ENCODE results near the gene GAS7. TPM values are rescaled to one million over a fixed set of nuclear protein-coding genes. Genes with fewer than 3 reads are reported as not detected.

Gene GAS7
- total RNA-seq, 4 donors from 2014 or later = 24.7 to 43.3 (median 38.4) TPM

- TF ChIP-seq CTCF (IDR thresholded peaks at IDR 0.05; ENCODE audit: low read depth) = no peak
Observed at GRCh38 chr17:10211666-10212065, 13.3 kb upstream of the GAS7 start.

GRCh38 chr17:10210151-10210574, 11.8 kb upstream of the GAS7 start:
- no peak for TF ChIP-seq CTCF (IDR thresholded peaks at IDR 0.05; ENCODE audit: low read depth)

- TF ChIP-seq CTCF (IDR thresholded peaks at IDR 0.05; ENCODE audit: low read depth) = no peak
Observed at GRCh38 chr17:10208604-10209193, 10.3 kb upstream of the GAS7 start.

GRCh38 chr17:10207153-10207552, 8.7 kb upstream of the GAS7 start:
- TF ChIP-seq CTCF (IDR thresholded peaks at IDR 0.05; ENCODE audit: low read depth) = no peak

- TF ChIP-seq CTCF (IDR thresholded peaks at IDR 0.05; ENCODE audit: low read depth) = no peak
Observed at GRCh38 chr17:10205549-10206185, 7.3 kb upstream of the GAS7 start.

GRCh38 chr17:10201680-10202079, 3.3 kb upstream of the GAS7 start:
- TF ChIP-seq CTCF (IDR thresholded peaks at IDR 0.05; ENCODE audit: low read depth) = no peak

GRCh38 chr17:10200645-10201044, 2.2 kb upstream of the GAS7 start:
- no peak for TF ChIP-seq CTCF (IDR thresholded peaks at IDR 0.05; ENCODE audit: low read depth)

Measured in subcutaneous adipose tissue (tissue), 4 donors.